ENCODE results near the gene PROM1. TPM values are rescaled to one million over a fixed set of nuclear protein-coding genes. Genes with fewer than 3 reads are reported as not detected.

Gene PROM1
- total and polyA plus RNA-seq, 2 of the 8 experiments (the other 6 are each of a cell fraction or from before 2014, with no cell fraction given): 36.0 to 59.7 TPM

DNA sequence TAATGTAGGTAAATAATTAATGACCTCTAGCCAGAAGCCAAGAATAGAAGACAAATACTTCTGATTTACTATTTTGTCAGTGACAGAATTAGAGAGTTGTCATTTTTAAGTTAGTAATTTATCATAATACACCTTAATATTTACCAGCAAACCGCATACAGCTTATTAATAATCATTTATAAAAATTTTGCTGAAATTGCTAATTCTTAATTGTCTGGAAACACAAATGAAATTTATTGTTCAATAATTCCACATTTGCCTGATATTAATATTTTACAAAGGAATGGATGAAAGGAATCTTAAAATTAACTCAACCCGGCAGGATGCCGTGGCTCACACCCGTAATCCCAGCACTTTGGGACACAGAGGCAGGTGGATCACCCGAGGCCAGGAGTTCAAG is 44.7 kb downstream of the PROM1 start (continued):
- TF ChIP-seq CHD7 (IDR thresholded peaks at IDR 0.05; ENCODE audit: insufficient replicate concordance, low read length) (no peak), POLR2AphosphoS5 (IDR thresholded peaks at IDR 0.05; ENCODE audit: low read depth, low read length) (no peak), FOSL1 (IDR thresholded peaks at IDR 0.05; ENCODE audit: insufficient read depth, low read depth, low read length) (no peak), CHD2 (IDR thresholded peaks at IDR 0.05; ENCODE audit: low read length) (no peak), RXRA (IDR thresholded peaks at IDR 0.05; ENCODE audit: insufficient read depth, low read depth, low read length) (no peak), SRF (IDR thresholded peaks at IDR 0.05; ENCODE audit: low read depth, low read length) (no peak), KDM5A (IDR thresholded peaks at IDR 0.05; ENCODE audit: low read length) (no peak), CTBP2 (IDR thresholded peaks at IDR 0.05; ENCODE audit: borderline replicate concordance, insufficient read depth, insufficient read length, low read length) (no peak), TAF7 (optimal IDR thresholded peaks at IDR 0.05; ENCODE audit: borderline replicate concordance, low read depth, low read length) (no peak), ASH2L (IDR thresholded peaks at IDR 0.05; ENCODE audit: low read length) (no peak)

All from H1 (cell line).